HuH-7 (cell line): ENCODE results near the gene PKD1.
"Not testable (repeated sequence)": the region's sequence is repeated elsewhere in the genome, so short reads cannot be mapped to it uniquely, and the experiment has no call there.

ENCODE experiments used
- DNase-seq: peaks from one replicate; pipeline ENCODE4 v3.0.0; 2011; ENCODE audit warnings: low spot score

Gene PKD1

GRCh38 chr16:2107121-2107790 is 28.4 kb downstream of the PKD1 start:
- DNase-seq = not testable (repeated sequence)

GRCh38 chr16:2106211-2106610 is 29.5 kb downstream of the PKD1 start:
- not testable (repeated sequence) for DNase-seq

- DNase-seq = peak; percentile 15
These were observed 29.9 kb downstream of the PKD1 start for GRCh38 chr16:2105769-2106168.

- DNase-seq = not testable (repeated sequence)
These were observed 30.4 kb downstream of the PKD1 start for GRCh38 chr16:2105291-2105690.

GRCh38 chr16:2104464-2104863 is 31.2 kb downstream of the PKD1 start:
- not testable (repeated sequence) for DNase-seq

- DNase-seq = no peak
These were observed 33.2 kb downstream of the PKD1 start for GRCh38 chr16:2102471-2102870.

GRCh38 chr16:2101581-2101980 is 34.1 kb downstream of the PKD1 start:
- DNase-seq = not testable (repeated sequence)

GRCh38 chr16:2097689-2098088 is 38.0 kb downstream of the PKD1 start:
- not testable (repeated sequence) for DNase-seq

- DNase-seq = no peak
These were observed 38.7 kb downstream of the PKD1 start for GRCh38 chr16:2096853-2097595.

- no peak for DNase-seq
These were observed 39.6 kb downstream of the PKD1 start for GRCh38 chr16:2095918-2096582.

GRCh38 chr16:2095315-2095853 is 40.3 kb downstream of the PKD1 start:
- DNase-seq = no peak

GRCh38 chr16:2093793-2094192 is 41.9 kb downstream of the PKD1 start:
- DNase-seq = no peak

GRCh38 chr16:2092866-2093265 is 42.8 kb downstream of the PKD1 start:
- DNase-seq = no peak

- DNase-seq = no peak
These were observed 43.5 kb downstream of the PKD1 start for GRCh38 chr16:2092256-2092620.

- no peak for DNase-seq
These were observed 44.0 kb downstream of the PKD1 start for GRCh38 chr16:2091547-2092255.

- DNase-seq = no peak
These were observed 44.7 kb downstream of the PKD1 start for GRCh38 chr16:2090777-2091546.

GRCh38 chr16:2090481-2090776 is 45.3 kb downstream of the PKD1 start:
- DNase-seq = no peak

GRCh38 chr16:2089706-2090480 is 45.8 kb downstream of the PKD1 start:
- DNase-seq = no peak

- DNase-seq = no peak
These were observed 46.8 kb downstream of the PKD1 start for GRCh38 chr16:2088759-2089358.
